ENCODE measurements around the gene LMBR1. TPM values are rescaled to one million over a fixed set of nuclear protein-coding genes. Genes with fewer than 3 reads are reported as not detected.
"Not testable (repeated sequence)": the region's sequence is repeated elsewhere in the genome, so short reads cannot be mapped to it uniquely, and the experiment has no call there.

The LMBR1 gene
- total RNA-seq, 1 donor from 2014 or later: 37.3 TPM

- Mint-ChIP-seq H3K4me1 (ENCODE audit: low read depth) (peaks cover 3% of the 10 kb centered on the region), H3K4me3 (ENCODE audit: unreplicated experiment) (no peak overlapping the region), H3K9me3 (ENCODE audit: low read depth) (no peaks in the 10 kb centered on the region), H3K27me3 (ENCODE audit: low read depth) (no peaks in the 10 kb centered on the region), H3K36me3 (ENCODE audit: low read depth) (no peaks in the 10 kb centered on the region), H3K27ac (ENCODE audit: unreplicated experiment) (no peak overlapping the region)
- no peak for TF ChIP-seq CTCF (IDR thresholded peaks at IDR 0.05)
- DNase-seq (ENCODE audit: low spot score): no peak
Observed at GRCh38 chr7:156654511-156655234, 238.3 kb downstream of the LMBR1 start.

- Mint-ChIP-seq H3K4me1 (ENCODE audit: low read depth) (peaks cover 3% of the 10 kb centered on the region), H3K4me3 (ENCODE audit: unreplicated experiment) (no peak overlapping the region), H3K36me3 (ENCODE audit: low read depth) (no peaks in the 10 kb centered on the region), H3K27ac (ENCODE audit: unreplicated experiment) (no peak overlapping the region), H3K27me3 (ENCODE audit: low read depth) (no peaks in the 10 kb centered on the region), H3K9me3 (ENCODE audit: low read depth) (peaks cover 2% of the 10 kb centered on the region)
- TF ChIP-seq CTCF (IDR thresholded peaks at IDR 0.05): no peak
- DNase-seq (ENCODE audit: low spot score): no peak
Observed at GRCh38 chr7:156652886-156653568, 240.0 kb downstream of the LMBR1 start.

- Mint-ChIP-seq H3K27me3 (ENCODE audit: low read depth) (no peaks in the 10 kb centered on the region), H3K4me1 (ENCODE audit: low read depth) (peaks cover 3% of the 10 kb centered on the region), H3K9me3 (ENCODE audit: low read depth) (peaks cover 5% of the 10 kb centered on the region), H3K4me3 (ENCODE audit: unreplicated experiment) (no peak overlapping the region), H3K36me3 (ENCODE audit: low read depth) (no peaks in the 10 kb centered on the region), H3K27ac (ENCODE audit: unreplicated experiment) (no peak overlapping the region)
- no peak for DNase-seq (ENCODE audit: low spot score)
- TF ChIP-seq CTCF (IDR thresholded peaks at IDR 0.05): no peak
Observed at GRCh38 chr7:156651474-156651873, 241.5 kb downstream of the LMBR1 start.

- peaks cover 5% of the 10 kb centered on the region for H3K9me3 Mint-ChIP-seq (ENCODE audit: low read depth)
- peaks cover 3% of the 10 kb centered on the region for H3K4me1 Mint-ChIP-seq (ENCODE audit: low read depth)
- peak; percentile 20 for TF ChIP-seq CTCF (IDR thresholded peaks at IDR 0.05)
- no peak overlapping the region for H3K4me3 Mint-ChIP-seq (ENCODE audit: unreplicated experiment)
- H3K36me3 Mint-ChIP-seq (ENCODE audit: low read depth): no peaks in the 10 kb centered on the region
- H3K27me3 Mint-ChIP-seq (ENCODE audit: low read depth): no peaks in the 10 kb centered on the region
- no peak for DNase-seq (ENCODE audit: low spot score)
- H3K27ac Mint-ChIP-seq (ENCODE audit: unreplicated experiment): no peak overlapping the region
Observed at GRCh38 chr7:156650042-156650441, 242.9 kb downstream of the LMBR1 start.

- not testable (repeated sequence) for H3K27me3 Mint-ChIP-seq (ENCODE audit: low read depth); DNase-seq (ENCODE audit: low spot score); H3K9me3 Mint-ChIP-seq (ENCODE audit: low read depth); H3K4me1 Mint-ChIP-seq (ENCODE audit: low read depth); H3K36me3 Mint-ChIP-seq (ENCODE audit: low read depth); H3K4me3 Mint-ChIP-seq (ENCODE audit: unreplicated experiment); H3K27ac Mint-ChIP-seq (ENCODE audit: unreplicated experiment)
Observed at GRCh38 chr7:156647330-156647729, 245.7 kb downstream of the LMBR1 start.
